Thyroid gland (tissue), 4 donors: ENCODE results near the gene PCDHA1.

Source experiments
- CTCF ChIP-seq, 6 experiments: fragments of 200-600 bp in 3 of 6; fragments of 450-650 bp in 3 of 6; sonication (generic) in 3 of 6; IDR thresholded peaks; one replicate each; pipeline ENCODE4 v1.5.1; 2016 to 2019; ENCODE audit warnings: antibody characterized with exemption in 6 of 6, mild to moderate bottlenecking in 2 of 6, inconsistent platforms in 1 of 6, moderate library complexity in 1 of 6
- POLR2A ChIP-seq, 2 donors: fragments of 450-650 bp; IDR thresholded peaks; one replicate each; pipeline ENCODE4 v1.6.1; 2017; ENCODE audit warnings: antibody characterized with exemption in 2 of 2, mild to moderate bottlenecking in 2 of 2, moderate library complexity in 1 of 2

DNA sequence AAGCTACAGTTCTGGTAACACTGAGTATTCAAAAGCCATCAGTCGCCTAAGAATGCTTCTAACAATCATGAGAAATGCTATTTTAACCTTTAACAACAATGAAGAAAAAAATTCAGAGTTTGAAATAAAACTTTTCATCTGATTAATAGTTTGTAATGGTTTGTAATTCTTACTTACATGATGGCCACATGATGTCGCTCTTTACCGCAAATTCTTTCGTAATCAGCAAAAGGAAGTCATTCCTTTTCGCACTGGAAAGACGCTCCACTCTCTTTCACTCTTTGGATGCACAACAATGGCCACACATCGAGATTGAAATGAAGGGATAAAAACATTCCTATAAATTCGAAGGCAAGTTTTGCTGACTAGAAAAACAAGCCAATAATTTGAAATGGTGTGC is 48.1 kb downstream of the PCDHA1 start, which contains the start of gene PCDHA7:
- TF ChIP-seq CTCF (IDR thresholded peaks at IDR 0.05) (no peak), POLR2A (IDR thresholded peaks at IDR 0.05) (no peak)
